ENCODE data around the gene ROGDI. TPM values are rescaled to one million over a fixed set of nuclear protein-coding genes. Genes with fewer than 3 reads are reported as not detected.

ROGDI gene
- total RNA-seq, 1 experiment from 2014 or later, result 36.4 TPM

DNA sequence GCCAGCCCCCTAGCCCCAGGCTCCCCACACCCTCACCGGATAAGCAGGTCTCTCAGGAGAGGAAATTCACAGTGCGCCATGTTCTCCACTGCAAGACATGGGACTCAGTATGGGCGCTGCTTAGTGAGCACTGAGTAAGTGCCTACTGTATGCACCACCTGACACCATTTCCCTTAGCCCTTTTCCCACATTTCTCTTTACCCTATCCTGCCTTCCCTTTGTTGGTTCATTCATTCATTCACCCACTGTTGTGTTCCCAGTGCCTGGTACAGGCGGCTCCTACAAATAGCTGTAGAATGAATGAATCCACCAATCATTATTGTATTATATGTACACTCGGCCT, 24.4 kb downstream of the ROGDI start:
- H3K27ac ChIP-seq (ENCODE audit: insufficient read length, low read depth, low read length), result no peak overlapping the region
- H3K4me2 ChIP-seq (ENCODE audit: insufficient read depth, insufficient read length, low read length), result no peak overlapping the region
- Mint-ChIP-seq H3K4me3 (no peak overlapping the region), H3K27me3 (ENCODE audit: low read depth) (no peaks in the 10 kb centered on the region; the same call in none of the 2 replicates), H3K36me3 (ENCODE audit: insufficient read depth in 1 of 3, low read depth in 3 of 3) (no peaks in the 10 kb centered on the region), H3K4me1 (no peaks in the 10 kb centered on the region), H3K27ac (no peak overlapping the region), H3K9me3 (no peaks in the 10 kb centered on the region; a peak in 2 of 5 replicates)
- H3K23ac ChIP-seq (ENCODE audit: insufficient read length, low read depth, low read length), result no peak overlapping the region
- H3K79me2 ChIP-seq (ENCODE audit: insufficient read depth, low read length), result no peaks in the 10 kb centered on the region
- no peak overlapping the region for H2AFZ ChIP-seq (ENCODE audit: low read length)
- no peak for TF ChIP-seq CTCF (conservative IDR thresholded peaks at IDR 0.05)
- no peak overlapping the region for H2BK120ac ChIP-seq (ENCODE audit: low read depth, low read length, poor library complexity, severe bottlenecking)
- H4K91ac ChIP-seq (ENCODE audit: insufficient read length, low read depth, low read length), result no peak overlapping the region
- H2AK5ac ChIP-seq (ENCODE audit: insufficient read length, low read length), result no peak overlapping the region
- H4K8ac ChIP-seq (replicated peaks; ENCODE audit: insufficient read length, low read depth, low read length), result no peak overlapping the region
- no peak overlapping the region for H3K14ac ChIP-seq (ENCODE audit: insufficient read depth, low read length)
- no peak overlapping the region for H2BK15ac ChIP-seq (ENCODE audit: low read depth, low read length)
- no peak overlapping the region for H3K4ac ChIP-seq (ENCODE audit: low read depth, low read length)
- H3T11ph ChIP-seq (ENCODE audit: low read length), result no peak overlapping the region
- no peak overlapping the region for H2BK20ac ChIP-seq (ENCODE audit: low read depth, low read length, poor library complexity, severe bottlenecking)
- no peak overlapping the region for H3K9ac ChIP-seq (ENCODE audit: extremely low read depth, insufficient read length, low read length)
- no peaks in the 10 kb centered on the region; the same call in 1 of the 2 replicates for H3K27me3 ChIP-seq (ENCODE audit: insufficient read depth, low read length)
- H3K23me2 ChIP-seq (ENCODE audit: insufficient read length, low read depth, low read length, poor library complexity, severe bottlenecking), result no peaks in the 10 kb centered on the region
- no peak overlapping the region for H3K18ac ChIP-seq (ENCODE audit: insufficient read length, low read depth, low read length)
- no peaks in the 10 kb centered on the region for H3K4me1 ChIP-seq (ENCODE audit: insufficient read depth, low read length)
- H3K79me1 ChIP-seq (ENCODE audit: insufficient read depth, low read depth, low read length, poor library complexity, severe bottlenecking), result no peaks in the 10 kb centered on the region
- WGBS (ENCODE audit: extremely low coverage, insufficient read length, low lambda C conversion rate), result no CpG with 5 or more reads among the region's 5 CpGs
- no peak overlapping the region for H4K5ac ChIP-seq (ENCODE audit: insufficient read length, low read depth, low read length)
- DNase-seq, result no peak
- H3K9me3 ChIP-seq (ENCODE audit: control insufficient read depth, low read depth, low read length), result no peaks in the 10 kb centered on the region
- no peak overlapping the region for H2BK12ac ChIP-seq (ENCODE audit: insufficient read length, low read depth, low read length)
- H4K20me1 ChIP-seq (ENCODE audit: control insufficient read depth, insufficient read depth, insufficient read length), result no peaks in the 10 kb centered on the region
- H3K56ac ChIP-seq (ENCODE audit: insufficient read length, low read depth, low read length), result no peak overlapping the region
- H2BK5ac ChIP-seq (ENCODE audit: insufficient read length, low read length), result no peak overlapping the region
